Lower leg skin (tissue), 4 donors: ENCODE results near the gene ANKRD6. TPM values are rescaled to one million over a fixed set of nuclear protein-coding genes. Genes with fewer than 3 reads are reported as not detected.

ENCODE experiments used
- DNase-seq, 2 donors: peaks; one replicate each; pipeline ENCODE4 v3.0.0-alpha.2; 2019; ENCODE audit warnings: low spot score in 2 of 2
- H3K4me3 ChIP-seq: fragments of 200-600 bp; sonication (generic); 2 replicates; pipeline ENCODE4 v1.5.1; 2017; ENCODE audit warnings: mild to moderate bottlenecking, low read depth; ENCODE audit not compliant: poor library complexity, severe bottlenecking
- POLR2A ChIP-seq, 2 donors: fragments of 450-650 bp; IDR thresholded peaks; one replicate each; pipeline ENCODE4 v1.6.1; 2016 to 2017; ENCODE audit warnings: antibody characterized with exemption in 2 of 2, mild to moderate bottlenecking in 1 of 2, moderate library complexity in 1 of 2
- WGBS, 2 donors: methylation state at CpG; one replicate each; pipeline ENCODE4 v1.1.5; 2018; 5-methylcytosine and 5-hydroxymethylcytosine counted together
- intact Hi-C: fragments of 100-400 bp; cut with DNase I; formaldehyde crosslinking; loops from one replicate; pipeline ENCODE4 v1.15.0; 2023; ENCODE audit warnings: low total_unique reads
- total RNA-seq, 4 donors: library from RNA; depleted of rRNA; stranded (reverse); fragments of >200 nt; gene quantifications; one replicate each; pipeline ENCODE4 v1.1.0, GENCODE V29; 2016
- TF ChIP-seq, protein P1 (sequence below), 3 donors: fragments of 450-650 bp; IDR thresholded peaks; one replicate each; pipeline ENCODE4 v1.5.1; 2016; ENCODE audit warnings: antibody characterized with exemption in 3 of 3, mild to moderate bottlenecking in 3 of 3, moderate library complexity in 2 of 3

Gene ANKRD6
- total RNA-seq, 4 donors from 2014 or later, result 3.2 to 6.7 (median 4.8) TPM

DNA sequence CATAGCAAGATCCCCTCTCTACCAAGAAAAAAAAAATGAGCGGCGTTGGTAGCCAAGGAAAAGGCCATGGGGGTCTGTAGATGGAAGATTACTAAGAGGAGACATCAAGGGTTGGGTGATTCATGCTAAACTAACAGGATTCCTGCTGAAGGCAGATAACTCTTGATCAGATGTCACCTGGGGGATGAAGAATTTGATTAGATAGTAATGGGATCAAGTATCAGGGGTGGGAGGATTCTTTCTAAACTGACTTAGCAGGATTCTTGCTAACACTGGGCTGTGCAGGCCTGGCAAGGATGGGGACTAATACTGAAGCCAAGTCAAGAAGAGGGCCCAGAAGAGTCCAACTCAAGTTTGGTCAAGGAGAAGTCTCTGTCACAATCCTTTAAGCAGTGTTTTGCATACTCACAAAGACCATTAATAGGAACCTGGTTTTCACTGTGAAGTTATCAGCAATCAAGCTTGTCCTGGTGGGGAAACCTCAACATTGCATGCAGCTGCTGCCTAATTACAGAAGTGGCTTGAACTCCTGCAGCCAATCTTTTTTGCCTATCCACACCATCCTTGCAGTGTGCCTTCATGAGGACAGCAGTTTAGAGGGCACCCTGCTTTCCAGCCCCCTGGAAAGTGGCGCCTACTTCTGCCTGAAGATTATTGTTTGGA lies 61.3 kb downstream of the ANKRD6 start:
- intact Hi-C loops, result loop anchor here (10.0 kb wide), 1 partner anchor 101 kb away; no protein-coding TSS in a partner anchor
- no peak for DNase-seq
- no peak for TF ChIP-seq POLR2A (IDR thresholded peaks at IDR 0.05)
- WGBS, 2 donors, result 95 to 98% methylated on average over 3 of the region's 3 CpGs
- H3K4me3 ChIP-seq, result no peak overlapping the region

DNA sequence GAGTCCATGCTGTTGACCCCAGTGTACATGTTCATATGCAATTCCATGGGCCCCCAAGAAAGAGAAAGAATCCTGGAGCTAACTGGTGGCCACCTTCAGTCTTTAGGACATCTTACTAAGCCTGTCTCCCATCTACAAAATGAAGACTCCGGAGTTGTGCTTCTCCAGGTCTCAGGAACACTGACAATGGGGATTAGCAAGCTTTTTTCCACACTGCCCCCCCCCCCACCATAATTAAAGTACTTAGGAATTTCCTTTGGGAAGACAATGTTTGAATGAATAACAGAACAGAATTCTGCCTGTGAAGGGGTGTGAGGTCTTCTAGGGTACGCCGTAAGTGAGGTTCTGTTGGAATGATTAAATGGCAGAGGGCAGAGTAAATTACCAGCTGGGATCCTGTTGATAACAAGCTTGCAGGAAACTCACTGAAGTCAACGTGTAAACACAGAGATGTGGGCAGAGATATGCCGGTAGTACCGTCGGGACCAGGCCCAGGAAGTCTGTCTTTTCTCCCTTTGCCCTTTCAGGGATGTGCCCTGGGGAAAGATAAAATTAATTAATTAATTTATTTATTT lies 63.1 kb downstream of the ANKRD6 start:
- intact Hi-C loops, result loop anchor here (10.0 kb wide), 1 partner anchor 99 kb away; no protein-coding TSS in a partner anchor
- TF ChIP-seq, protein P1, sequence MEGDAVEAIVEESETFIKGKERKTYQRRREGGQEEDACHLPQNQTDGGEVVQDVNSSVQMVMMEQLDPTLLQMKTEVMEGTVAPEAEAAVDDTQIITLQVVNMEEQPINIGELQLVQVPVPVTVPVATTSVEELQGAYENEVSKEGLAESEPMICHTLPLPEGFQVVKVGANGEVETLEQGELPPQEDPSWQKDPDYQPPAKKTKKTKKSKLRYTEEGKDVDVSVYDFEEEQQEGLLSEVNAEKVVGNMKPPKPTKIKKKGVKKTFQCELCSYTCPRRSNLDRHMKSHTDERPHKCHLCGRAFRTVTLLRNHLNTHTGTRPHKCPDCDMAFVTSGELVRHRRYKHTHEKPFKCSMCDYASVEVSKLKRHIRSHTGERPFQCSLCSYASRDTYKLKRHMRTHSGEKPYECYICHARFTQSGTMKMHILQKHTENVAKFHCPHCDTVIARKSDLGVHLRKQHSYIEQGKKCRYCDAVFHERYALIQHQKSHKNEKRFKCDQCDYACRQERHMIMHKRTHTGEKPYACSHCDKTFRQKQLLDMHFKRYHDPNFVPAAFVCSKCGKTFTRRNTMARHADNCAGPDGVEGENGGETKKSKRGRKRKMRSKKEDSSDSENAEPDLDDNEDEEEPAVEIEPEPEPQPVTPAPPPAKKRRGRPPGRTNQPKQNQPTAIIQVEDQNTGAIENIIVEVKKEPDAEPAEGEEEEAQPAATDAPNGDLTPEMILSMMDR (IDR thresholded peaks at IDR 0.05), result no peak
- TF ChIP-seq POLR2A (IDR thresholded peaks at IDR 0.05), result no peak
- no peak overlapping the region for H3K4me3 ChIP-seq
- no peak for DNase-seq
- WGBS, 2 donors, result 67 to 74% methylated on average over 7 of the region's 7 CpGs

DNA sequence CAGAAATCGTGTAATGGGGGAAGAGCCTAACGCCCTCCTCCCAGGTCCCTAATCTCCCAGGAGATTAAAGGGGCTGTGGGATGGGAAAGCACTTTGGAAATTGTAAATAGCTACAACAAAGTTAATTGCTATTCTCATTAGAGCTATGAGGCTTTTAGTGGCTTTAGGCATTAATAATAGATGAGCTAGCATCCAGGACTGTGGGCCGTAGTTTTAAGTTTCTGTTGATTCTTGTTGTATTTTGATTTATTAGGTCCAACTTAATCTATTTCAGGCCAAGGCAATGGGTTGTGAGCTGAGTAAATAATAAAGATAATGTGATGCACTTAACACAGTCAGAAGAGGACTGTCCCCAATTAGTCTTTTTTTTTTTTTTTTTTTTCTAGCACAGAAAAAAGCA lies 67.7 kb downstream of the ANKRD6 start:
- WGBS, 2 donors, result 86 to 90% methylated on average over 3 of the region's 3 CpGs
- intact Hi-C loops, result no loop called here
- no peak overlapping the region for H3K4me3 ChIP-seq
- no peak for DNase-seq
- TF ChIP-seq, protein P1 (IDR thresholded peaks at IDR 0.05), result no peak
- TF ChIP-seq POLR2A (IDR thresholded peaks at IDR 0.05), result no peak

DNA sequence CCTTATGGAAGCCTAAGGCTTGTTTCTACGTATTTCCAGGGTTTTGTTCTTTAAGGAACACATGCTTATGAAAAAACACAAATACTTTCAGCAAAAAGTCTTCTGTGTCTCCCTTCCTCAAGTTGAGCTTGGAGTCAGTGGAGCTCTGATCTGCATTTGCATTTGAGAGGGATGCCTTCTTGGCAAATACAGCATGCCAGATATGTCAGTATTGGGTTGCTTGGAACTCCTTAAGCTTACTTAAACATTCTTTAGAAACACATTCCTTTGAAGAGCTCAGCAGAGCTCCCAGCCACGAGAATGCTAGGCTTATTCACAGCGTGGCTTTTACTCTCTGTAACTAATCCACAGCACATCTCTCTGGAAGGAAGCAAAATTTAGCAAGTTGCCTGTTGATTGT lies 68.3 kb downstream of the ANKRD6 start:
- no peak overlapping the region for H3K4me3 ChIP-seq
- DNase-seq, result no peak
- intact Hi-C loops, result no loop called here
- no peak for TF ChIP-seq POLR2A (IDR thresholded peaks at IDR 0.05)
- TF ChIP-seq, protein P1 (IDR thresholded peaks at IDR 0.05), result no peak
- WGBS, 2 donors, result 57 to 66% methylated on average over 3 of the region's 3 CpGs

DNA sequence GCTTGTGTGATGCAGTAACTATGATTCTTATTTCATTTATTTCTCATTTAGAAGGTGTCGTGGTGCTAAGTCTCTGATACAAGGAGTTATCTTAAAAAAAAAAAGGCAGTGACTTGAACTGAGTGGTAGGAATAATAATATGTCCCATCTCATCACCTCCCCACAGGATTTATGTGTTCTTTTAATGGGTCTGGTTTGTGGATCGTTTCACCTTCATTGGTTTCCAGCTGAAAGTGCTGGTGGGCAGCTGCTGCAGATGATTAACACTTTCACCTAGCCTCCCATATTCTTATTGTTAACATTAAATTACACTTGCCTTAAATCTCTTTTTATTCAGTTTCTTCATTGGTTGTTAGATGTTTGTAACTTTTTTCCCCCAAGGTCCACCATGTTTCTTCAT lies 68.8 kb downstream of the ANKRD6 start:
- H3K4me3 ChIP-seq, result no peak overlapping the region
- WGBS, 2 donors, result 82 to 83% methylated on average over 2 of the region's 2 CpGs
- intact Hi-C loops, result no loop called here

GRCh38 chr6:89503641-89504040 lies 70.7 kb downstream of the ANKRD6 start:
- intact Hi-C loops, result no loop called here
- no peak for DNase-seq
- TF ChIP-seq POLR2A (IDR thresholded peaks at IDR 0.05), result no peak
- TF ChIP-seq, protein P1 (IDR thresholded peaks at IDR 0.05), result no peak
- WGBS, 2 donors, result 90 to 94% methylated on average over 2 of the region's 2 CpGs
- no peak overlapping the region for H3K4me3 ChIP-seq

More for the DNA sequence above, 68.8 kb downstream of the ANKRD6 start:
- DNase-seq, result no peak
- TF ChIP-seq, protein P1 (IDR thresholded peaks at IDR 0.05), result no peak
- no peak for TF ChIP-seq POLR2A (IDR thresholded peaks at IDR 0.05)
